GM12878 (cell line): Measurements from ENCODE around the gene DCAF17. TPM values are rescaled to one million over a fixed set of nuclear protein-coding genes. Genes with fewer than 3 reads are reported as not detected.

Source experiments
- ATAC-seq: fragments of 200-7000 bp; cut with Tn5 transposase; 3 replicates; pipeline ENCODE4 v1.9.1; 2020; ENCODE audit warnings: mild to moderate bottlenecking, moderate library complexity
- BruUV-seq: library from RNA; stranded (reverse); fragments of 400-500 nt; replicated peaks from 2 replicates; lab custom pipeline; 2021; lab: Mats Ljungman, UMichigan
- CTCF ChIA-PET: fragments of 300-600 bp; sonication (Branson Sonifier 250); formaldehyde crosslinking; extraction: SDS; loops from one replicate; lab custom pipeline; 2021; ENCODE audit warnings: inconsistent platforms; lab: Yijun Ruan, JAX
- POLR2A ChIA-PET: fragments of 350-600 bp; formaldehyde crosslinking; extraction: SDS; loops from one replicate; lab custom pipeline; 2021; ENCODE audit warnings: inconsistent platforms; lab: Charles Lee
- RAD21 ChIA-PET: fragments of 300-600 bp; sonication (Branson Sonifier 250); formaldehyde crosslinking; loops from one replicate; lab custom pipeline; 2023; ENCODE audit warnings: antibody characterized with exemption; ENCODE audit not compliant: unreplicated experiment; lab: Charles Lee
- SMC1A ChIA-PET: fragments of 300-600 bp; sonication (Branson Sonifier 250); formaldehyde crosslinking; loops from one replicate; lab custom pipeline; 2023; ENCODE audit not compliant: unreplicated experiment, uncharacterized antibody; lab: Charles Lee
- DNase-seq: peaks from one replicate; pipeline ENCODE4 v3.0.0-alpha.2; 2011; ENCODE audit warnings: low read depth, low spot score
- FAIRE-seq: peaks from 3 replicates; lab custom pipeline; 2011; peaks lifted over from hg19 to GRCh38; lab: Jason Lieb, UNC
- H2AFZ ChIP-seq: 2 replicates; pipeline ENCODE4 v1.6.0; 2011; ENCODE audit warnings: low read depth, low read length, control low read depth; ENCODE audit not compliant: control insufficient read depth
- H3K27ac ChIP-seq: 2 replicates; pipeline ENCODE4 v1.5.1; 2011; ENCODE audit warnings: control low read depth; ENCODE audit not compliant: control insufficient read depth, insufficient read depth
- H3K27me3 ChIP-seq, 2 experiments: replicated peaks in 1 of 2; 2 replicates each; pipeline versions ENCODE4 v1.6.0 to v1.6.1; 2011; ENCODE audit warnings: low read length in 1 of 2; ENCODE audit not compliant: control insufficient read depth in 2 of 2, insufficient read depth in 2 of 2
- H3K36me3 ChIP-seq, 2 experiments: 2 replicates each; pipeline ENCODE4 v1.5.1; 2011; ENCODE audit warnings: low read length in 1 of 2; ENCODE audit not compliant: control insufficient read depth in 2 of 2, insufficient read depth in 2 of 2
- H3K4me1 ChIP-seq: 2 replicates; pipeline ENCODE4 v1.6.1; 2011; ENCODE audit warnings: mild to moderate bottlenecking, low read length, moderate library complexity, mixed read lengths; ENCODE audit not compliant: control insufficient read depth, insufficient read depth
- H3K4me2 ChIP-seq: 2 replicates; pipeline ENCODE4 v1.6.0; 2011; ENCODE audit warnings: control low read depth; ENCODE audit not compliant: control insufficient read depth, insufficient read depth
- H3K4me3 ChIP-seq: fragments of 200-600 bp; sonication (generic); 2 replicates; pipeline ENCODE4 v1.5.1; 2016
- H3K79me2 ChIP-seq: 2 replicates; pipeline ENCODE4 v1.6.0; 2011; ENCODE audit warnings: low read length; ENCODE audit not compliant: control insufficient read depth, insufficient read depth
- H3K9ac ChIP-seq: 2 replicates; pipeline ENCODE4 v1.8.0; 2011; ENCODE audit warnings: low read length, control low read depth, mixed read lengths; ENCODE audit not compliant: control insufficient read depth, insufficient read depth
- H3K9me3 ChIP-seq: replicated peaks from 3 replicates; pipeline ENCODE4 v1.5.1; 2011; ENCODE audit warnings: mild to moderate bottlenecking, low read length; ENCODE audit not compliant: control insufficient read depth, insufficient read depth
- H4K20me1 ChIP-seq: 2 replicates; pipeline ENCODE4 v1.6.0; 2011; ENCODE audit not compliant: control insufficient read depth, insufficient read depth
- BACH1 ChIP-seq: fragments of 450-650 bp; IDR thresholded peaks from 2 replicates; pipeline ENCODE4 v1.6.1; 2017; ENCODE audit warnings: mild to moderate bottlenecking, borderline replicate concordance
- CHD2 ChIP-seq: IDR thresholded peaks from 2 replicates; pipeline ENCODE4 v1.6.1; 2011; ENCODE audit warnings: low read depth, low read length, improper control_type of control experiment, borderline replicate concordance
- EP300 ChIP-seq, 2 experiments: fragments of 150-350 bp in 1 of 2; IDR thresholded peaks; 2 replicates each; pipeline ENCODE4 v1.6.1; 2011 to 2012; ENCODE audit warnings: low read depth in 2 of 2, low read length in 2 of 2, borderline replicate concordance in 1 of 2, improper control_type of control experiment in 1 of 2, inconsistent platforms in 1 of 2; ENCODE audit not compliant: control insufficient read depth in 1 of 2
- EZH2 ChIP-seq: IDR thresholded peaks from 2 replicates; pipeline ENCODE4 v1.6.1; 2012; ENCODE audit warnings: low read depth, mild to moderate bottlenecking, control low read depth, inconsistent platforms, low read length, borderline replicate concordance; ENCODE audit not compliant: control insufficient read depth
- FOXK2 ChIP-seq: fragments of 450-650 bp; IDR thresholded peaks from 2 replicates; pipeline ENCODE4 v1.6.1; 2017; ENCODE audit warnings: mild to moderate bottlenecking, moderate library complexity
- IKZF2 ChIP-seq, 2 experiments: fragments of 450-650 bp; IDR thresholded peaks; 2 replicates each; pipeline ENCODE4 v1.6.1; 2017; ENCODE audit warnings: mild to moderate bottlenecking in 2 of 2, moderate library complexity in 2 of 2
- MEF2A ChIP-seq: IDR thresholded peaks from 2 replicates; pipeline ENCODE4 v1.6.1; 2011; ENCODE audit warnings: low read depth, mild to moderate bottlenecking, low read length, moderate library complexity; ENCODE audit not compliant: insufficient read depth
- POLR2A ChIP-seq: IDR thresholded peaks from 2 replicates; pipeline ENCODE4 v1.6.1; 2011; ENCODE audit warnings: low read depth, mild to moderate bottlenecking, low read length
- SREBF1 ChIP-seq: IDR thresholded peaks from 2 replicates; pipeline ENCODE4 v1.6.1; 2012; ENCODE audit warnings: mild to moderate bottlenecking, low read length
- TCF7 ChIP-seq: IDR thresholded peaks from 2 replicates; pipeline ENCODE4 v1.6.1; 2014; ENCODE audit warnings: antibody characterized with exemption, borderline replicate concordance
- ZNF217 ChIP-seq: fragments of 450-650 bp; IDR thresholded peaks from 2 replicates; pipeline ENCODE4 v1.6.1; 2017; ENCODE audit warnings: antibody characterized with exemption, mild to moderate bottlenecking
- ZNF274 ChIP-seq: IDR thresholded peaks from one replicate; pipeline ENCODE4 v1.8.0; 2011; ENCODE audit not compliant: insufficient read length, insufficient read depth
- ZZZ3 ChIP-seq: IDR thresholded peaks from 2 replicates; pipeline ENCODE4 v1.6.1; 2011; ENCODE audit warnings: low read depth; ENCODE audit not compliant: control insufficient read depth, insufficient read length
- WGBS: methylation state at CpG from one replicate; pipeline ENCODE4 v1.1.6; 2016; ENCODE audit warnings: low lambda C conversion rate; ENCODE audit not compliant: insufficient replicate concordance, insufficient coverage; ENCODE audit errors: missing lambda C conversion rate; 5-methylcytosine and 5-hydroxymethylcytosine counted together
- in situ Hi-C: fragments of 300-500 bp; cut with MboI; formaldehyde crosslinking; loops from 9 replicates; pipeline ENCODE4 v1.14.3; 2018; ENCODE audit warnings: mixed read lengths
- intact Hi-C: fragments of 100-400 bp; cut with micrococcal nuclease; formaldehyde crosslinking; loops from one replicate; pipeline ENCODE4 v1.14.2; 2022; ENCODE audit not compliant: unreplicated experiment
- polyA plus RNA-seq, 11 experiments: library from polyadenylated mRNA; depleted of rRNA in 4 of 11; unstranded in 6 of 11; stranded (reverse) in 5 of 11; fragments of >200 nt; fragmentation: Nextera tagmentation in 4 of 11; fragmentation: Illumina TruSeq in 1 of 11; extraction: Ambion mirVana in 4 of 11; extraction: Trizol in 1 of 11; gene quantifications; 1 replicate in 1 of 11; 2 replicates in 10 of 11; pipeline versions ENCODE4 v1.2.1 to v1.2.3, GENCODE V29; 2011 to 2016; ENCODE audit warnings: inconsistent platforms in 2 of 11, missing spikeins in 2 of 11, low read depth in 1 of 11
- total RNA-seq, 4 experiments: library from RNA; depleted of rRNA in 3 of 4; stranded (reverse); fragments of >200 nt in 3 of 4; fragmentation: Illumina TruSeq in 1 of 4; extraction: Trizol in 1 of 4; gene quantifications; 2 replicates each; pipeline versions ENCODE4 v1.2.1 to v1.2.3, GENCODE V29; 2013 to 2021
- TF ChIP-seq, protein P1 (sequence below): fragments of 450-650 bp; IDR thresholded peaks from 2 replicates; pipeline ENCODE4 v1.6.1; 2017; ENCODE audit warnings: low read depth, mild to moderate bottlenecking, moderate library complexity
- TF ChIP-seq, protein P2 (sequence below): IDR thresholded peaks from 2 replicates; pipeline ENCODE4 v1.6.1; 2011; ENCODE audit warnings: borderline replicate concordance, low read depth, mild to moderate bottlenecking, moderate library complexity, mixed read lengths, low read length; ENCODE audit not compliant: insufficient read depth; ENCODE audit errors: extremely low read length
- TF ChIP-seq, protein P3 (sequence below): IDR thresholded peaks from 2 replicates; pipeline ENCODE4 v1.6.1; 2012; ENCODE audit warnings: low read depth, low read length, improper control_type of control experiment

Gene DCAF17
- total and polyA plus RNA-seq, 10 of the 15 experiments (the other 5 are each of a cell fraction or from before 2014, with no cell fraction given) = 5.2 to 32.9 (median 23.4) TPM

DNA sequence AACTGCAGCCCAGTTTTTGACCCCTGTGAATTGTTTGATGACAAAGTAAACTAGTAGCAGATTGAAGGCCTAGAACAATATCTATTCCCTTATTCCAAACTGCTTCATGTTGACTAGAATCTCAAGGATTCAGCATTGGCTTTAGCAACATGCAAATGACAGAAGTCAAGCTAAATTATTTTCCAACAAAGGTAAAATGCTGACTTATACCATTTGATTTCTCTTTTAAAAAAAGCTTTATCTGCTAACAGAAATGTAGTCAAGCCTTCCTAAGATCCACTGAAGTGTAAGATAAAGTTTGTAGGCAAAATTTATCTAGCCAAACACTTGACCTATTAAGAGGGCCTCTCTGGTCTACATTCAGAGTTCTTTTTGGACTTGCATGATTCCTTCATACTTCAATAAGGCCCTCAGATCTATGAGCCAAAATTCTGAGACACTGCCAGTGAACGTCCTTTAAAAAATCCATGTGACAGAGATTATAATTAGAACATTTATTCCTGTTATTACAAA lies 78.7 kb downstream of the DCAF17 start:
- BruUV-seq = no TSS peak
- FAIRE-seq (no peak), ATAC-seq (no peak), DNase-seq (no peak)
- WGBS = 84% methylated on average over 1 of the region's 1 CpG
- Histone ChIP-seq H3K36me3 (no peaks in the 10 kb centered on the region), H4K20me1 (no peaks in the 10 kb centered on the region), H3K4me2 (no peak overlapping the region), H3K4me3 (no peak overlapping the region), H3K9ac (no peak overlapping the region), H2AFZ (no peak overlapping the region), H3K27me3 (no peaks in the 10 kb centered on the region), H3K9me3 (no peaks in the 10 kb centered on the region; the same call in 2 of the 3 replicates), H3K27ac (no peak overlapping the region), H3K4me1 (peaks cover 30% of the 10 kb centered on the region), H3K79me2 (no peaks in the 10 kb centered on the region)
- in situ Hi-C loops (no loop called here), intact Hi-C loops (no loop called here)
- TF ChIP-seq MEF2A (no peak), IKZF2 (IDR thresholded peaks at IDR 0.05) (no peak), ZNF217 (no peak), BACH1 (no peak), SREBF1 (no peak), POLR2A (no peak), TCF7 (no peak), EP300 (IDR thresholded peaks at IDR 0.05; ENCODE audit: borderline replicate concordance in 1 of 2, control insufficient read depth in 1 of 2, low read depth in 2 of 2, low read length in 2 of 2) (no peak), ZZZ3 (no peak), EZH2 (no peak), CHD2 (no peak), ZNF274 (no peak), FOXK2 (no peak)
- TF ChIP-seq, protein P1, sequence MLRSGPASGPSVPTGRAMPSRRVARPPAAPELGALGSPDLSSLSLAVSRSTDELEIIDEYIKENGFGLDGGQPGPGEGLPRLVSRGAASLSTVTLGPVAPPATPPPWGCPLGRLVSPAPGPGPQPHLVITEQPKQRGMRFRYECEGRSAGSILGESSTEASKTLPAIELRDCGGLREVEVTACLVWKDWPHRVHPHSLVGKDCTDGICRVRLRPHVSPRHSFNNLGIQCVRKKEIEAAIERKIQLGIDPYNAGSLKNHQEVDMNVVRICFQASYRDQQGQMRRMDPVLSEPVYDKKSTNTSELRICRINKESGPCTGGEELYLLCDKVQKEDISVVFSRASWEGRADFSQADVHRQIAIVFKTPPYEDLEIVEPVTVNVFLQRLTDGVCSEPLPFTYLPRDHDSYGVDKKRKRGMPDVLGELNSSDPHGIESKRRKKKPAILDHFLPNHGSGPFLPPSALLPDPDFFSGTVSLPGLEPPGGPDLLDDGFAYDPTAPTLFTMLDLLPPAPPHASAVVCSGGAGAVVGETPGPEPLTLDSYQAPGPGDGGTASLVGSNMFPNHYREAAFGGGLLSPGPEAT = no peak
- TF ChIP-seq, protein P2, sequence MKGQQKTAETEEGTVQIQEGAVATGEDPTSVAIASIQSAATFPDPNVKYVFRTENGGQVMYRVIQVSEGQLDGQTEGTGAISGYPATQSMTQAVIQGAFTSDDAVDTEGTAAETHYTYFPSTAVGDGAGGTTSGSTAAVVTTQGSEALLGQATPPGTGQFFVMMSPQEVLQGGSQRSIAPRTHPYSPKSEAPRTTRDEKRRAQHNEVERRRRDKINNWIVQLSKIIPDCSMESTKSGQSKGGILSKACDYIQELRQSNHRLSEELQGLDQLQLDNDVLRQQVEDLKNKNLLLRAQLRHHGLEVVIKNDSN = no peak
- TF ChIP-seq, protein P3, sequence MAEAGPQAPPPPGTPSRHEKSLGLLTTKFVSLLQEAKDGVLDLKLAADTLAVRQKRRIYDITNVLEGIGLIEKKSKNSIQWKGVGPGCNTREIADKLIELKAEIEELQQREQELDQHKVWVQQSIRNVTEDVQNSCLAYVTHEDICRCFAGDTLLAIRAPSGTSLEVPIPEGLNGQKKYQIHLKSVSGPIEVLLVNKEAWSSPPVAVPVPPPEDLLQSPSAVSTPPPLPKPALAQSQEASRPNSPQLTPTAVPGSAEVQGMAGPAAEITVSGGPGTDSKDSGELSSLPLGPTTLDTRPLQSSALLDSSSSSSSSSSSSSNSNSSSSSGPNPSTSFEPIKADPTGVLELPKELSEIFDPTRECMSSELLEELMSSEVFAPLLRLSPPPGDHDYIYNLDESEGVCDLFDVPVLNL = no peak
- POLR2A ChIA-PET = interaction anchor here (0.7 to 1.2 kb wide), 4 partner anchors 9 to 627 kb away, joined by 3 to 4 read pairs (median 3); no protein-coding TSS in a partner anchor
- SMC1A ChIA-PET = interaction anchor here (0.6 to 4.4 kb wide), 5 partner anchors 9 to 584 kb away, joined by 3 to 46 read pairs (median 6); partner anchors contain the start of genes CYBRD1 and GORASP2
- RAD21 ChIA-PET = interaction anchor here (0.7 to 4.8 kb wide), 4 partner anchors 11 to 96 kb away, joined by 3 to 23 read pairs (median 4); no protein-coding TSS in a partner anchor
- CTCF ChIA-PET = interaction anchor here (1.9 kb wide), 1 partner anchor 19 kb away, joined by 9 read pairs; no protein-coding TSS in a partner anchor
